Activated CD8-positive, alpha-beta memory T cell treated with anti-CD3 and anti-CD28 coated beads, Interleukin-2, amount 50 U/mL, for 1 hour (primary cell): ENCODE data around the gene LMX1A.

Experiments used
- DNase-seq: peaks from one replicate; pipeline ENCODE4 v3.0.0-alpha.2; 2020; ENCODE audit errors: extremely low read depth

Gene LMX1A

GRCh38 chr1:165222580-165222979 is 133.9 kb downstream of the LMX1A start:
- DNase-seq, result no peak

GRCh38 chr1:165218731-165219130 is 137.8 kb downstream of the LMX1A start:
- DNase-seq, result no peak

GRCh38 chr1:165217958-165218357 is 138.6 kb downstream of the LMX1A start:
- DNase-seq, result no peak

GRCh38 chr1:165216254-165216653 is 140.3 kb downstream of the LMX1A start:
- DNase-seq, result no peak

- no peak for DNase-seq
These were observed 140.8 kb downstream of the LMX1A start for GRCh38 chr1:165215676-165216075.

- no peak for DNase-seq
These were observed 144.3 kb downstream of the LMX1A start for GRCh38 chr1:165212229-165212628.

GRCh38 chr1:165207853-165208515 is 148.5 kb downstream of the LMX1A start:
- no peak for DNase-seq

GRCh38 chr1:165205145-165205544 is 151.4 kb downstream of the LMX1A start:
- DNase-seq, result no peak

- DNase-seq, result no peak
These were observed 152.0 kb downstream of the LMX1A start for GRCh38 chr1:165204548-165204947.

- no peak for DNase-seq
These were observed 165.4 kb downstream of the LMX1A start for GRCh38 chr1:165191087-165191486.

GRCh38 chr1:165189913-165190312 is 166.6 kb downstream of the LMX1A start:
- no peak for DNase-seq

GRCh38 chr1:165189011-165189410 is 167.5 kb downstream of the LMX1A start:
- no peak for DNase-seq

- no peak for DNase-seq
These were observed 169.2 kb downstream of the LMX1A start for GRCh38 chr1:165187031-165188009.

GRCh38 chr1:165185161-165185889 is 171.2 kb downstream of the LMX1A start:
- DNase-seq, result no peak

GRCh38 chr1:165182975-165183374 is 173.5 kb downstream of the LMX1A start:
- no peak for DNase-seq

- DNase-seq, result no peak
These were observed 177.2 kb downstream of the LMX1A start for GRCh38 chr1:165179306-165179705.

GRCh38 chr1:165174491-165174890 is 182.0 kb downstream of the LMX1A start:
- no peak for DNase-seq

- no peak for DNase-seq
These were observed 182.7 kb downstream of the LMX1A start for GRCh38 chr1:165173818-165174217.

GRCh38 chr1:165173409-165173808 is 183.1 kb downstream of the LMX1A start:
- no peak for DNase-seq

- no peak for DNase-seq
These were observed 183.8 kb downstream of the LMX1A start for GRCh38 chr1:165172666-165173065.

- DNase-seq, result no peak
These were observed 186.8 kb downstream of the LMX1A start for GRCh38 chr1:165169729-165170128.

- no peak for DNase-seq
These were observed 187.5 kb downstream of the LMX1A start for GRCh38 chr1:165169028-165169427.
